Stromal cell of bone marrow (primary cell): Measurements from ENCODE around the gene SH2B2.

Source experiments
- DNase-seq: peaks from one replicate; pipeline ENCODE4 v3.0.0-alpha.2; 2012; ENCODE audit warnings: low read depth

The SH2B2 gene

GRCh38 chr7:102286237-102287110 is at the start of gene SH2B2:
Gene SH2B2, plus strand, starts transcription at chr7:102286868. Its CDS starts 13,683 bp downstream, at chr7:102300551.
- peak; percentile 28 for DNase-seq

DNA sequence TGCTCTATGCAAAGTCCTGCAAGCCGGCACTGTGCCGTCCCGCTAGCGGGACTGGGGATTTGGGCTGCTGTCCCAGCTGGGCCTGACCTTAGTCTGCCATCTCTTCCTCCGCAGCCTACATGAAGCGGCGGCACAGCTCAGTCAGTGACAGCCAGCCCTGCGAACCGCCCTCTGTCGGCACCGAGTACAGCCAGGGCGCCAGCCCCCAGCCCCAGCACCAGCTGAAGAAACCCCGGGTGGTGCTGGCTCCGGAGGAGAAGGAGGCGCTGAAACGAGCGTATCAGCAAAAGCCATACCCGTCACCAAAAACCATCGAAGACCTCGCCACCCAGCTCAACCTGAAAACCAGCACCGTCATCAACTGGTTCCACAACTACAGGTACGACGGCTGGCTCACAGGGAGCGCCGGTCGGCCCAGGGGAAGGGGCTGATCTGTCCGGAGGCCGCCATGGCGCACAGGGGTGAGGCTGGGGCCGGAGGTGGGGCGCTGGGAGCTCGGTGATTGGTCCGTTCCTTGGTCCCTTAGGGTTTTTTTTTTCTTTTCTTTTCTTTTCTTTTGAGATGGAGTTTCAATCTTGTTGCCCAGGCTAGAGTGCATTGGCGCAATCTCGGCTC is 47.4 kb upstream of the SH2B2 start:
- no peak for DNase-seq

- DNase-seq = no peak
These were observed 45.2 kb upstream of the SH2B2 start for GRCh38 chr7:102241431-102241830.

GRCh38 chr7:102244601-102245000 is 42.1 kb upstream of the SH2B2 start:
- no peak for DNase-seq

GRCh38 chr7:102248081-102248455 is 38.6 kb upstream of the SH2B2 start:
- DNase-seq = no peak

- DNase-seq = no peak
These were observed 37.9 kb upstream of the SH2B2 start for GRCh38 chr7:102248456-102249395.

GRCh38 chr7:102251531-102252365 is 34.9 kb upstream of the SH2B2 start:
- no peak for DNase-seq

DNA sequence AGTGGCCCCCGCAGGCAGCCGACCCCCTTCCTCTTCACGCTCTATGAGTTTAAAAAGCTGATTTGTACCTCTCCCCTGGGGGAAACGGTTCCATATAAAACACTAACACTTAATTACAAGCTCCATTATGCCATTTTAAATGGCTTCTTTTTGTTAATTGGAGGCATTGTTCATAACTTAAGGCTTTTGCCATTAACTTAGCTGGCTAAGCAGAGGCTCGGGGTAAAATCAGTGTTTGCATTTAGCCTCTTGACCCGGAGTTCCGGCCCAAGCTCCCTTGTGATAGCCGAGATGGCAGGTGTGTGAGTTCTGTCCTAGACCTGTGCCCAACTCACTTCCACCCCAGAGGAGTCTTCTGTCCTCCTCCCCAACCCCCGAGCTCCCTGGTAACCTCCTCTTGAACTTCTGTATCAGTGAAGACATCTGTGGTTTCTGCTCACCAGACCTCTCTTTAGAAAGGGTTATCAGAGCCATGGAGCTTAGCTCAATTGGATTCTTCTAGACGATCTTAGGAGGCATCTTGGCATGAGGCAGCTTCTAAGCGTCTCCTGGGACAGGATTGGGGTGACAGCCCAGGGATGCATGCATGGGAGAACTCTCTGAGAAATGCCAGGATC is 34.2 kb upstream of the SH2B2 start:
- no peak for DNase-seq

DNA sequence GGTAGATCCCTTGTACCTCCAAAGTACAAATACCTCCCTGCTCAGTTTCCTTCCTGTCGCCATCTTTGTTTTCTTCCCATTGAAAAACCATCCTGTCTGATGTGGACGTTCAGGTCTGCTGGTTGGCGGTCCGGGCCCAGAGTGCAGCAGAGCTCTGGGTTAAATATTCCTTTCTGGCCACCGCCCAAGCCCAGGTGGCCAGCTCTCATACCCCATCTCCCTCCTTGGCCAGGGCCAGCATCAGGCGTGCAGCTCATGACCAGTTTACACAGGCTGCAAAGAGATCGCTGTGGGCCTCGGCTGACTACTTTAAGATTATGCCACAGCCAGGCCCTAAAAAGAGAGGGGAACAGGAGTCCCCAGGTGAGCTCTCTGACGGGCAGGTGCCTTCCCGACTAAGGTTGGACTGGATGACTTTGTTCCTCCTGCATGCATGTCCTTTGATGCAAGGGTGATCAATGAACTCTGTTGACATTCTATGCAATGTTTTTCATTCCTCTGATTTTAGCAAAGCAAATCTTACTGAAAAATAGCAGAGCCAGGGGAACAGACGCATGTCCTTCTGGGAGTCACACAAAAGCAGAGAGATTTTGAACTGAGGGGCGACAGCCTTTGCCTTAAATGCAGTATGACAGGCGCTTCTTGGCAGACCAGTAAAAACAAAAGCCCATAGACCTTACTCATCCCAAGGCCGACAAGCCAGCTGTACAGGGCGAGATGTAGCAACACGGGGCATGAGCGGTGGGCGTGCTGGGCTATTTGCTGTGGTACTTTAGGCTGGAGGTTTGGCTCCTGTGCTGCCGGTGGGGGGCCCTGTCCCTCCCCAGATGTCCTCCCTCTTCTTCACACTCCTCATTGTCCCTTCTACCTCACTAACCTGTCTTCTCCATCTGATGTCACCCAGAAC is 33.3 kb upstream of the SH2B2 start:
- no peak for DNase-seq

DNA sequence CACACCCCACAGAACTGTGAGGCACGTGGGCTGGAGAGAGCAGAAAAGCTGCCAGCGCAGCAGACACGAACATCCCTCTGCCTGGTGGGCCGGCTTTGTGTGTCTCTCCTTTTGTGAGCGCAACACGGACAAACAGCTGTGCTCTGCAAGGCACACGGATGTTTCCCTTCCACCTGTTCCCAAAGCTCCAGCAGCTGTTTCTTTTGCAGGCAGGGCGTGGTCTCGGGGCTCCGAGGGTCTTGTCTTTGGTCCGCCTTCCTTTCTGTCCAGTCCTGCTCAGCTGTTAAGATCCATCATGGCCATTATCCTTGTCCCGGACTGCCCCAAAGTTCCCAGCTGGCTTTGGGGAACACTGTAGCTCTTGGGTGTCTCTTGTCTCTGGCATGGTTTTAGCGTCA is 32.7 kb upstream of the SH2B2 start:
- DNase-seq = no peak

- no peak for DNase-seq
These were observed 32.1 kb upstream of the SH2B2 start for GRCh38 chr7:102254521-102254920.

DNA sequence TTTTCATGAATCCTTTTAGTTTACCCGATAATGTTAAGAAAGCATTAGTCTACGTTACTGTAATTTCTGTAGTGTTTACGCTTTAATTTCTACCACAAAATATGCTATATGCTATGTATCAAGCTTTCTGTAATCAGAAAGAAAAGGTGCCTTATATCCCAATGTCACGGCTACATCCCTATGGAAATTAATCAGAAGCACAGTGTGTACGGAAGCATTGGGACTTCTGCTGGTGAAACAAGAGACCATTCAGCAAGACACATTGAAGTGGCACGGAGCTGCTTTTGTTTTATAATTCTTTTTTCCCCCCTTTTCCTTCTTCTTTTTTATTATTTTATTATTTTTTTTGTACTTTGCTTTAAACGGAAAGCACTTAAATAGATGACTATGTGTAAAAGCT is 31.2 kb upstream of the SH2B2 start:
- DNase-seq = no peak

DNA sequence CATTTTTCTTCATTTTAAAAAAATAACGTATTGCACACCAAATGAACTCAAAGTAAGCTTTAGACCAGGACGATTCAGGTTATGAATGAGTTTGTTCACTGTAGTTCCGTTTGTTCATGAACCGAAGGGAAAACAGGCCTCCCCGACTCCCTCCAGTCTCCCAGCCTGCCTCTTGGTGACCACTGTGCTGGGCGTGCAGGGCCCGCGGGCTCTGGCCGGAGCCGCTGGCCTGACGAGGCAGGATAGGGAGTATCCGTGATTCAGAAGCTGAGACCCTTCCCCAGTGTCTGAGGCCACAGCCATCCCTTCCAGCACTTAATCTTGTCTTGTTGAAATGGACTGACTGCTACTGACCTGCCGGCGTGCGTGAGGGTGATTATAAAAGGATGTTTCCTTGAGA is 30.8 kb upstream of the SH2B2 start:
- DNase-seq = no peak

DNA sequence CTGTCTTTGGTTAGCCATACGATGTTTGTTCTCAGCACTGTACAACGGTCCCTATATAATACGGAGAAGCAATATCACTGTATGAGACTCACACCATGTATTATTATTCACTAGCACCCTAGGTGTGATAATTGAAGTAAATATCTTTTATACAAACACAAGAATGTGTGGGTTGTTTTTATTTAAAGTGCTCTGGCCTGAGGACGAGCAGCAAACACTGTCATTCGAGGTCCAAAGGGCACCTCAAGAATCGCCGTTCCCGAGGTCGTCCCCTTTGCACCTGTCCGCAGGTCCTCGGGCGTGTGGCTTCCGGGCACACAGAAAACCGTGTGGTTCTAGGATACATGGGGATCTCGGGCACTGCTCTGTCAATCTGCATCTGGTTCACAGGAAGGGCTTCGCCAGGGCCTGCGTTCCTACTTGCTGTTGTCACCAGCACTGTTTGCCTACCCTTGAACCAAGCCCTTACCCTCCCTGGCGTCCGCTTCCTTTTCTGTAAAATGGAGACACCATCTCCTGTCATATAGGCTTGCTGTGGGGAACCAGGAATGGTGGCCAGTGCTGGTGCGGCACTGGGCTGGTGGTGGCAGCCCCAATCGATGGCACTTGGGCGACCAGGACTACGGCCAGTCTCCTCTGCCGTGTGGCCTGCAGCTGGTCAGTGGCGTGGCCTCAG is 28.5 kb upstream of the SH2B2 start:
- no peak for DNase-seq

- DNase-seq = no peak
These were observed 27.9 kb upstream of the SH2B2 start for GRCh38 chr7:102258749-102259107.

- DNase-seq = peak; percentile 6
These were observed 25.8 kb upstream of the SH2B2 start for GRCh38 chr7:102260856-102261255.

DNA sequence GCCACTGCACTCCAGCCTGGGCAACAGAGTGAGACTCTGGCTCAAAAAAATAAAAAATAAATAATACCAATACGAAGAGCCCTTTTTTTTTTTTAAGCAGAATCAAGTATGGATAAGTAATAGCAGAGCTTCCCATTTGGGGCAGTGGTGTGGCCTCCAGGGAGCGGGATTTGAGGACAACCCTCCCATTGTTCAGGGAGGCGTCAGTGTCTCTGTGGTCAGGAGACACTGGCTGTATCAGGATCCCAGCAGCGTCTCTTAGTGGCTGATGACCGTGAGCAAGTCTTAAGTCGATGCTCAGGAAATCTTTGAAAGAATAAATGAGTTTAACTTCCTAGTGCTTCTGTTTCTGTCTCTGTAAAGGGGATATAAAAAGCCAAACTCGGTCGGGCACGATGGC is 25.2 kb upstream of the SH2B2 start:
- no peak for DNase-seq

DNA sequence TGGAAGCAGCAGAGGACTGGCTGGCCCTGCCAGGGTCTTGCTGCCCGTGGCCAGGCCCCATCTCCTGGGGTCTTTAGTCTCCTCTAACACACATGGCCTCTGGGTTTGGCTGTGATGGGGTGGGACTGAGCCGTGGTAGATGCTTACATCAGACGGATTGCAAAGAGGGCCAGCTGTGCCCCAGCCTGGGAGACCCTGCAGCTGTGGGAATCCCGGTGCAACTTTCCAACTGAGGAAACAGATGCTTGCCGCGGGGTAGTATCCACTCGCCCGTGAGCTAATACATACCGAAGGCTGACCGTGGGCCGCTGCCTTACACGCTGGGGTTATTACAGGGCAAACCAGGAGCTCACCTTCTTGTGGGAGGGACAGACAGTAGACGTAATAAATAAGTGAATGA is 24.1 kb upstream of the SH2B2 start:
- DNase-seq = no peak

DNA sequence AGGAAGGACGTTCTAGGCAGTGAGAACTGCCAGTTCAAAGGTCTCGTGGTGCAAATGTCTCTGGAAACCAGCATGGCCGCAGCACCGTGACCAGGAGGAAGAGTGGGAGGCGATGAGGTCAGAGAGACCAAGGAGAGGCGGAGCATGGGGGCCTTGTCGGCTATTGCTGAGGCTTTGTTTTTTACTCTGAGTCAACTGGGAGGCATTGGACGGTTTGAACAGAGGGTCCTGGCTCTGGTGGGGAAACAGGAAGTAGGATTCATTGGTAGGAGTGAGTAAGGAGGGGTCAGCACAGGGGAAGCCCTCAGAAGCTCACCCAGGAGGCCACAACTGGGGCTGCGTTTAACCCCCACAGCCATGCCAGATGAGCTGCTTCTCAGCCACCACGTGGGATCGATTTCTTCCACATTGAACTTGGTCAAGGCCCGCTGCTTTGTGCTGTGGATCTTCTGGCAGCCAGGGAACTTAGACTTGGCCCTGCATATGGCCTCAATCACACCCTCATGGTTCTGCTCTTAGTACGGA is 22.2 kb upstream of the SH2B2 start:
- DNase-seq = peak; percentile 6
